Tibial artery (tissue), 4 donors: ENCODE results near the gene ATP9B.

Source experiments
- DNase-seq, 2 donors: peaks; one replicate each; pipeline ENCODE4 v3.0.0-alpha.2; 2019
- H3K27ac ChIP-seq, 2 donors: fragments of 200-600 bp; sonication (generic) in 1 of 2; 1 replicate in 1 of 2; 2 replicates in 1 of 2; pipeline ENCODE4 v1.5.1; 2018 to 2019; ENCODE audit warnings: mild to moderate bottlenecking in 1 of 2
- H3K27me3 ChIP-seq, 2 donors: fragments of 200-600 bp; sonication (generic) in 1 of 2; one replicate each; pipeline versions ENCODE4 v1.5.1 to v1.6.0; 2016 to 2019
- H3K36me3 ChIP-seq, 3 donors: fragments of 200-600 bp; sonication (generic) in 2 of 3; one replicate each; pipeline ENCODE4 v1.5.1; 2016 to 2019; ENCODE audit warnings: mild to moderate bottlenecking in 2 of 3
- H3K4me1 ChIP-seq, 4 donors: fragments of 200-600 bp; sonication (generic) in 2 of 4; 1 replicate in 3 of 4; 2 replicates in 1 of 4; pipeline ENCODE4 v1.5.1; 2016 to 2019
- H3K4me3 ChIP-seq, 2 donors: fragments of 200-600 bp; sonication (generic) in 1 of 2; 1 replicate in 1 of 2; 2 replicates in 1 of 2; pipeline ENCODE4 v1.5.1; 2018 to 2019; ENCODE audit warnings: mild to moderate bottlenecking in 2 of 2
- H3K9me3 ChIP-seq, 3 donors: fragments of 200-600 bp; sonication (generic) in 1 of 3; one replicate each; pipeline ENCODE4 v1.5.1; 2016 to 2019
- intact Hi-C: fragments of 100-400 bp; cut with DNase I; formaldehyde crosslinking; loops from one replicate; pipeline ENCODE4 v1.15.0; 2023; ENCODE audit warnings: low total_unique reads
- TF ChIP-seq, protein P1 (sequence below), 2 experiments: fragments of 200-600 bp in 1 of 2; fragments of 450-650 bp in 1 of 2; IDR thresholded peaks; one replicate each; pipeline ENCODE4 v1.5.1; 2017 to 2019; ENCODE audit warnings: antibody characterized with exemption in 2 of 2, mild to moderate bottlenecking in 1 of 2, moderate library complexity in 1 of 2

ATP9B gene

DNA sequence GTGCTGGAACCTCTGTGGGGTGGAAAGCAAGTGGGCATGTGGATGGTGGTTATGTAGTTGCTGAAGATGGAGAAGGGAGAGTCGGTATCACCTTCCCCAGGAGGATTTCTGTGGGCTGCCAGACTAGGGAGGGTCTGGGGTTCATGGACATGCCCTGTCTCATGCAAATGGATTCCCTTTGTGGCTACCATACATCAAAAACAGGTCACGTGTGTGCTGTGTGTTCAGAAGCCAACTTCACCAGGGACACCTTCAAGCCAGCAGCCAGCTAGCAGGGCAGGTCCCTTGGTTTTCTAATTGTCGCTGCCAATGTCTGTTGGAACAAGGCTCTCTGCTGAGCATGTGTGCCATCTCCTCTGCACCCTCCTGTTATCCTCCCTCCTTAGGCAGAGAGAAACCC is 155.2 kb downstream of the ATP9B start:
- Histone ChIP-seq H3K27me3 (no peaks in the 10 kb centered on the region), H3K9me3 (no peaks in the 10 kb centered on the region), H3K36me3 (peaks cover 0 to 4% (median 0%) of the 10 kb centered on the region in 3 donors), H3K4me1 (no peaks in the 10 kb centered on the region), H3K4me3 (no peak overlapping the region), H3K27ac (no peak overlapping the region)
- intact Hi-C loops: loop anchor here (10.0 kb wide), 1 partner anchor 920 kb away; no protein-coding TSS in a partner anchor
- TF ChIP-seq, protein P1, sequence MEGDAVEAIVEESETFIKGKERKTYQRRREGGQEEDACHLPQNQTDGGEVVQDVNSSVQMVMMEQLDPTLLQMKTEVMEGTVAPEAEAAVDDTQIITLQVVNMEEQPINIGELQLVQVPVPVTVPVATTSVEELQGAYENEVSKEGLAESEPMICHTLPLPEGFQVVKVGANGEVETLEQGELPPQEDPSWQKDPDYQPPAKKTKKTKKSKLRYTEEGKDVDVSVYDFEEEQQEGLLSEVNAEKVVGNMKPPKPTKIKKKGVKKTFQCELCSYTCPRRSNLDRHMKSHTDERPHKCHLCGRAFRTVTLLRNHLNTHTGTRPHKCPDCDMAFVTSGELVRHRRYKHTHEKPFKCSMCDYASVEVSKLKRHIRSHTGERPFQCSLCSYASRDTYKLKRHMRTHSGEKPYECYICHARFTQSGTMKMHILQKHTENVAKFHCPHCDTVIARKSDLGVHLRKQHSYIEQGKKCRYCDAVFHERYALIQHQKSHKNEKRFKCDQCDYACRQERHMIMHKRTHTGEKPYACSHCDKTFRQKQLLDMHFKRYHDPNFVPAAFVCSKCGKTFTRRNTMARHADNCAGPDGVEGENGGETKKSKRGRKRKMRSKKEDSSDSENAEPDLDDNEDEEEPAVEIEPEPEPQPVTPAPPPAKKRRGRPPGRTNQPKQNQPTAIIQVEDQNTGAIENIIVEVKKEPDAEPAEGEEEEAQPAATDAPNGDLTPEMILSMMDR (IDR thresholded peaks at IDR 0.05): no peak
- DNase-seq: no peak

DNA sequence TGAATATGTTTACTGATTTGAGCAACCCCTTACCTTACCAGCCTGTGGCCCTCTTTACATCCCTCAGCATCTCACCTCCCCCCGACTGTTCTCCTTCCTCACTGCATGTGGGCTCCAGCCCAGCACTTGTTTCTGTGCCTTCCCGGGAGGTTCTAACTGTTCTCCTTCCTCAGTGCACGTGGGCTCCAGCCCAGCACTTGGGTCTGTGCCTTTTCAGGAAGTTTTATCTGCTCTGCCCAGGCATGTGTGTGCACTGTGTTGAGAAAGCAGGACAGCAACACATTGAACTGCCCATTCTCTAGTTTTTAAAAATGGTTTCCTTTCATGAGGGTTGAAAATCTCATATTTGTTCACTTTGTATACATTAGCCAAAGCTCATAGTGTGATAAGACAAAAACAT is 158.4 kb downstream of the ATP9B start:
- no peak overlapping the region for H3K4me3 ChIP-seq
- H3K27ac ChIP-seq: no peak overlapping the region
- no peaks in the 10 kb centered on the region for H3K36me3 ChIP-seq
- no peaks in the 10 kb centered on the region for H3K9me3 ChIP-seq
- TF ChIP-seq, protein P1 (IDR thresholded peaks at IDR 0.05): no peak
- DNase-seq: no peak
- H3K27me3 ChIP-seq: no peaks in the 10 kb centered on the region
- intact Hi-C loops: loop anchor here (10.0 kb wide), 1 partner anchor 917 kb away; no protein-coding TSS in a partner anchor
- H3K4me1 ChIP-seq: no peaks in the 10 kb centered on the region

DNA sequence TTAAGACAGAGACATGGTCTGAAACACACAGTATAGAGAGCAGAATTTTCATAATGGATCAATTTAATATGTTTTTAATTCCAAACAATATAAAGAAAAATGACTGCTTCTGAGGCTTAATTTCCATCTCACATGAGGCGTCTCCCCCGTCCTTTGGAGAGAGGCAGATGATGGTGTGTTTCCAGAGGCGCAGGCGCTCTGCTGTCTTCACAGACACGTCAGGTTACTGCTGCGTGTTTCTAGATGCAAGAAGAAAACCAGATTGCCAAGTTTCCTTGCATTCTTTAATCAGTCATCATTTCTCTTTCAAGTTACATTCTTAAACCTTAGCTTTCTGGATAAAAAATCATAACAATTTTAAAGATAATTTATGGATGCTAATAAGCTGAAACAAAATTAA is 160.2 kb downstream of the ATP9B start:
- Histone ChIP-seq H3K4me1 (no peaks in the 10 kb centered on the region), H3K27ac (no peak overlapping the region), H3K27me3 (no peaks in the 10 kb centered on the region), H3K9me3 (no peaks in the 10 kb centered on the region), H3K36me3 (no peaks in the 10 kb centered on the region), H3K4me3 (no peak overlapping the region)
- intact Hi-C loops: loop anchor here (10.0 kb wide), 1 partner anchor 915 kb away; no protein-coding TSS in a partner anchor
- DNase-seq: no peak
- TF ChIP-seq, protein P1 (IDR thresholded peaks at IDR 0.05): no peak

DNA sequence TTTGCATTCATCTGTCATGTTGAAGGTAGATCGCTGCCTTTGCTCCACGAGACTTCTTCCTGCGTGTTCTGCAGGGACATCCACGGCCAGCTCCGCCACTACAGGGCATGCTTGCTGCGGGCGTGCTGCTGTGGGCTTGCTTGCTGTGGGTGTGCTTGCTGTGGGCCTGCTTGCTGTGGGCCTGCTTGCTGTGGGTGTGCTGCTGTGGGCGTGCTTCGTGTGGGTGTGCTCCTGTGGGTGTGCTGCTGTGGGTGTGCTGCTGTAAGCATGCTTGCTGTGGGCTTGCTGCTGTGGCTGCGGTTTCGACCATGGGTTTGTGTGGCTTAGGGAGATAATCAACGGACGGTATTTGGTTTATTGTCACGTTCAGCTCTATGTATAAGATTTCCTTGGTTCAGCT is 165.2 kb downstream of the ATP9B start:
- no peak overlapping the region for H3K27ac ChIP-seq
- no peaks in the 10 kb centered on the region for H3K4me1 ChIP-seq
- no peaks in the 10 kb centered on the region for H3K9me3 ChIP-seq
- no peak overlapping the region for H3K4me3 ChIP-seq
- DNase-seq: no peak
- intact Hi-C loops: no loop called here
- no peaks in the 10 kb centered on the region for H3K36me3 ChIP-seq
- H3K27me3 ChIP-seq: no peaks in the 10 kb centered on the region
- TF ChIP-seq, protein P1 (IDR thresholded peaks at IDR 0.05): no peak

DNA sequence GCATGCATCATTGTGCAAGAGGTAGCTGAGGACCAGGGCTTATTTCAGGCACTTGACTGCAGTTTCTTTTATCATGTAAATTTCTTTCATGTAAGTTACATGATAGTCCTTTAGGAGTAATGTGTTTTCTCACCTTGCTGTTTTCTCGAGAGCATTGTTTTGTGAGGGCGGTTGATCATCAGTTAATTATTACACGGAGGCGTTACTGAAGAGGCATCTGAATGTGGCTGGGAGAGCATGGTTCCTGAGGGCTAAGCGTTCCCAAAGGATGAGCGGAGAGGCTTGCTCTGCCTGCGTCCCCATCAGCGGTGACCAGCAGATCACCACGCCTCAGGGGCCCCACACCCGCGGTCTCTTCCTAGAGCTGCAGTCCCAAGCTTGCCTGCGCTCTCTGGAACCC is 170.4 kb downstream of the ATP9B start:
- intact Hi-C loops: no loop called here
- Histone ChIP-seq H3K27me3 (no peaks in the 10 kb centered on the region), H3K4me1 (peaks cover 0 to 11% (median 0%) of the 10 kb centered on the region in 4 donors), H3K27ac (no peak overlapping the region), H3K4me3 (no peak overlapping the region), H3K9me3 (no peaks in the 10 kb centered on the region), H3K36me3 (no peaks in the 10 kb centered on the region)
- DNase-seq: no peak
- TF ChIP-seq, protein P1 (IDR thresholded peaks at IDR 0.05): no peak

DNA sequence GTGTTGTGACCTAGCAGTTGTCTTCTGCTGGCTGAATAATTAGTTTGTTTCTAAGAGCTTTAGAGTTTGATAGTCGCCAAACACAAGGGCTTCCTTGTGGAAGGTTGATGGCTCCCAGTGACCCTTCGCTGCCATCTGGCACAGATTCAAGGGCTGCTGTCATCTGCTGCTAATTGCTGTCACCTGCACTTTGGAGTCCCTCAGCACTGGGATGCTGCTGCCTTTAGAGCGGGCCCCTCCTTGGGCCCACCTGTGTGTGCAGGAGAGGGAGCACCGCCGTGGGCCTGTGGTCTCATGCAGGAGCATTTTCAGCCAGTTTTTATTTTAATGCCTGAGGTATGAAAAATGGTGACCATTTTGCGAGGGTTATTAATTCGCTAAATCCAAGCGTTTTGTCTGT is 172.6 kb downstream of the ATP9B start:
- no peak overlapping the region for H3K27ac ChIP-seq
- no peak overlapping the region for H3K4me3 ChIP-seq
- no peaks in the 10 kb centered on the region for H3K27me3 ChIP-seq
- no peaks in the 10 kb centered on the region for H3K36me3 ChIP-seq
- peaks cover 0 to 21% (median 2%) of the 10 kb centered on the region in 4 donors for H3K4me1 ChIP-seq
- no peaks in the 10 kb centered on the region for H3K9me3 ChIP-seq
- intact Hi-C loops: no loop called here
- no peak for DNase-seq
- TF ChIP-seq, protein P1 (IDR thresholded peaks at IDR 0.05): no peak
